ENCODE data around the gene CDH23. TPM values are rescaled to one million over a fixed set of nuclear protein-coding genes. Genes with fewer than 3 reads are reported as not detected.
A peak's percentile ranks its signal among the peaks of the same experiment; 100 is the strongest.

Gene CDH23
- total and polyA plus RNA-seq, 2 of the 8 experiments (the other 6 are each of a cell fraction or from before 2014, with no cell fraction given), result 1.9 to 4.9 TPM

DNA sequence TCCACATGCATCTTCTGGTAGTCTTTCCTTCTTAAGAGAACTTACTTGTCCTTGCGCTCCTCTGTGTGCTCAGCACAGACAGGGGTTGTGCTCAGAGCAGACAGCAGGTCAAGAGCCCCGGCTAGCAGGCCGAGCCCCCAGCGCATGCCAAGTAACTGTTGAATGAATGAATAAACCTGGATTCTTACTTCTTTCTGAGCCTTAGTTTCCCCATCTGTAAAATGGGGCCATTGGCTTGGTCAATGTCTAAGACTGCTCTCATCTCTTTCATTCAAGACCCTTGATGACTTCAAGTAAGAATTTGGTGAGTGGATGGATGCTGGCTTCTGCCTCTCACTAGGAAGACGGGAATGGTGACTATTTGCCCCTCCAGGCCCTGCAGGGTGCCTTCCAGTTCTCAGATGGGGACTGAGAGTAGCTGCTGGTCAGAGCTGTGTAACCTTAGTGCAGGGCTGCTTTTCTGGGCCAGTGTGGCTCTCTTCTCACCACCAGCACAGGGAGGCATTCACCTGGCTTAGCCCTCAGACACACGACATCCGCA is 78.1 kb downstream of the CDH23 start:
- no peak overlapping the region for H3K4me2 ChIP-seq (ENCODE audit: insufficient read depth in 1 of 2, low read depth in 2 of 2, low read length in 2 of 2)
- no peak overlapping the region for H3K14ac ChIP-seq (ENCODE audit: insufficient read length)
- TF ChIP-seq, protein P1, sequence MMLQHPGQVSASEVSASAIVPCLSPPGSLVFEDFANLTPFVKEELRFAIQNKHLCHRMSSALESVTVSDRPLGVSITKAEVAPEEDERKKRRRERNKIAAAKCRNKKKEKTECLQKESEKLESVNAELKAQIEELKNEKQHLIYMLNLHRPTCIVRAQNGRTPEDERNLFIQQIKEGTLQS (IDR thresholded peaks at IDR 0.05; ENCODE audit: insufficient read depth, low read depth, low read length), result no peak
- no peak for TF ChIP-seq CREB1 (IDR thresholded peaks at IDR 0.05)
- no peak for TF ChIP-seq RNF2 (IDR thresholded peaks at IDR 0.05; ENCODE audit: borderline replicate concordance, low read depth, low read length, missing control alignments, poor library complexity, severe bottlenecking)
- no peak for TF ChIP-seq TCF12 (IDR thresholded peaks at IDR 0.05; ENCODE audit: low read depth, low read length)
- no peak for TF ChIP-seq CTBP2 (IDR thresholded peaks at IDR 0.05; ENCODE audit: borderline replicate concordance, insufficient read depth, insufficient read length, low read length)
- TF ChIP-seq SP4 (IDR thresholded peaks at IDR 0.05; ENCODE audit: low read length), result no peak
- no peaks in the 10 kb centered on the region for H3K27me3 ChIP-seq (replicated peaks in 1 of 4; ENCODE audit: control insufficient read depth in 3 of 4, extremely low read depth in 1 of 4, insufficient read depth in 3 of 4, low read length in 3 of 4)
- no peak overlapping the region for H4K91ac ChIP-seq (replicated peaks; ENCODE audit: insufficient read length, low read length)
- no peak overlapping the region for H3K56ac ChIP-seq (replicated peaks; ENCODE audit: insufficient read length, low read depth, low read length)
- H3K9me3 ChIP-seq (ENCODE audit: insufficient read depth in 2 of 2, low read depth in 1 of 2, low read length in 1 of 2), result no peaks in the 10 kb centered on the region
- H3K79me2 ChIP-seq (ENCODE audit: control insufficient read depth in 1 of 2, insufficient read depth in 2 of 2, low read length in 2 of 2), result no peaks in the 10 kb centered on the region
- no peak overlapping the region for H4K5ac ChIP-seq (ENCODE audit: insufficient read length, low read depth, low read length)
- no peaks in the 10 kb centered on the region for H4K20me1 ChIP-seq (replicated peaks in 1 of 2; ENCODE audit: control insufficient read depth in 1 of 2, insufficient read depth in 2 of 2, low read length in 2 of 2)
- no peak overlapping the region for H3K4ac ChIP-seq (replicated peaks; ENCODE audit: insufficient read length, low read depth, low read length)
- no peak overlapping the region for H2BK15ac ChIP-seq (ENCODE audit: low read length)
- no peaks in the 10 kb centered on the region; the same call in 1 of the 2 replicates for H3K23me2 ChIP-seq (ENCODE audit: low read depth, low read length)
- no peak overlapping the region for H2BK5ac ChIP-seq (ENCODE audit: low read depth, low read length)
- no peak overlapping the region for H2BK12ac ChIP-seq (ENCODE audit: low read depth, low read length)
- no peak overlapping the region for H4K8ac ChIP-seq (ENCODE audit: extremely low read depth, insufficient read depth, low read length)
- ChIA-PET POLR2A (ENCODE audit: partially characterized antibody) (interaction anchor here (0.8 to 1.3 kb wide), 3 partner anchors 17 to 77 kb away, joined by 3 read pairs; no protein-coding TSS in a partner anchor), CTCF (ENCODE audit: partially characterized antibody) (interaction anchor here (0.6 to 3.4 kb wide), 49 partner anchors 10 to 819 kb away, joined by 3 to 34 read pairs (median 5); partner anchors contain the start of gene SLC29A3)
- peaks cover 0 to 14% (median 6%) of the 10 kb centered on the region in 4 experiments; a peak in 6 of 7 replicates for H3K4me1 ChIP-seq (replicated peaks in 1 of 4; ENCODE audit: control insufficient read depth in 3 of 4, insufficient read depth in 4 of 4, low read length in 3 of 4)
- H2BK120ac ChIP-seq (replicated peaks; ENCODE audit: low read depth, low read length), result no peak overlapping the region
- no peaks in the 10 kb centered on the region for H3K79me1 ChIP-seq (ENCODE audit: low read depth, low read length)
- FAIRE-seq, result no peak
- H3K4me3 ChIP-seq (ENCODE audit: extremely low read depth in 1 of 4, insufficient read depth in 2 of 4, low read depth in 3 of 4, low read length in 4 of 4), result no peak overlapping the region
- peak overlapping the region; percentile 15; the same call in 1 of the 2 replicates for H2BK20ac ChIP-seq (ENCODE audit: low read length)
- H2AFZ ChIP-seq (ENCODE audit: low read length), result no peak overlapping the region
- peak overlapping the region; percentile 38 for H3K18ac ChIP-seq (ENCODE audit: extremely low read depth, low read length)
- H3K9ac ChIP-seq (replicated peaks in 1 of 4; ENCODE audit: extremely low read depth in 1 of 4, low read depth in 3 of 4, low read length in 3 of 4), result no peak overlapping the region
- H3K36me3 ChIP-seq (ENCODE audit: control insufficient read depth in 2 of 4, insufficient read depth in 4 of 4, low read length in 3 of 4), result no peaks in the 10 kb centered on the region
- WGBS, 2 experiments (ENCODE audit: extremely low coverage in 1 of 2, insufficient coverage in 1 of 2, insufficient read length in 1 of 2, insufficient replicate concordance in 2 of 2, low coverage in 1 of 2, low lambda C conversion rate in 2 of 2, missing lambda C conversion rate in 1 of 2), result 88% methylated on average over 7 of the region's 7 CpGs; no CpG with 5 or more reads in 1 of the 2 experiments
- H2AK5ac ChIP-seq (ENCODE audit: low read depth, low read length), result no peak overlapping the region; the same call in 1 of the 2 replicates
- H3K23ac ChIP-seq (ENCODE audit: insufficient read length), result no peak overlapping the region
- DNase-seq (ENCODE audit: low read depth in 1 of 2, low spot score in 2 of 2), result no peak
- H3K27ac ChIP-seq (ENCODE audit: low read depth, low read length), result no peak overlapping the region
